ENCODE measurements around the gene TRIM69.

- TF ChIP-seq REST (IDR thresholded peaks at IDR 0.05; ENCODE audit: insufficient read depth in 1 of 2, low read depth in 2 of 2, low read length in 2 of 2) (no peak), POLR2AphosphoS5 (IDR thresholded peaks at IDR 0.05; ENCODE audit: low read depth, low read length) (no peak), FOXP2 (optimal IDR thresholded peaks at IDR 0.05; ENCODE audit: borderline replicate concordance, extremely low read depth, extremely low read length, insufficient read depth) (no peak)
These were observed 28.7 kb downstream of the TRIM69 start for GRCh38 chr15:44765036-44765435.

Measured in PFSK-1 (cell line).